BE2C (cell line): ENCODE data around the gene C2CD5.
"Not testable (repeated sequence)": the region's sequence is repeated elsewhere in the genome, so short reads cannot be mapped to it uniquely, and the experiment has no call there.

Source experiments
- DNase-seq: peaks from one replicate; pipeline ENCODE4 v3.0.0-alpha.2; 2020
- H3K27me3 ChIP-seq: fragments of 250-450 bp; sonication (Bioruptor Pico); 2 replicates; pipeline ENCODE4 v1.5.1; 2020; ENCODE audit warnings: mild to moderate bottlenecking
- H3K36me3 ChIP-seq: fragments of 250-450 bp; sonication (Bioruptor Pico); 2 replicates; pipeline ENCODE4 v1.5.1; 2020; ENCODE audit warnings: mild to moderate bottlenecking
- H3K4me1 ChIP-seq: fragments of 250-450 bp; sonication (Bioruptor Pico); 2 replicates; pipeline ENCODE4 v1.5.1; 2020
- H3K4me3 ChIP-seq: 2 replicates; pipeline ENCODE4 v1.5.1; 2011; ENCODE audit warnings: low read depth, low read length
- H3K9me3 ChIP-seq: fragments of 250-450 bp; sonication (Bioruptor Pico); 2 replicates; pipeline ENCODE4 v1.5.1; 2020
- CTCF ChIP-seq: IDR thresholded peaks from 2 replicates; pipeline ENCODE4 v1.5.1; 2012; ENCODE audit warnings: mild to moderate bottlenecking, low read depth, low read length

C2CD5 gene

GRCh38 chr12:22491034-22491433 lies 53.3 kb downstream of the C2CD5 start:
- DNase-seq = no peak
- peaks cover 2% of the 10 kb centered on the region; the same call in 1 of the 2 replicates for H3K36me3 ChIP-seq
- TF ChIP-seq CTCF = no peak
- no peaks in the 10 kb centered on the region for H3K9me3 ChIP-seq
- H3K4me1 ChIP-seq = no peaks in the 10 kb centered on the region
- H3K27me3 ChIP-seq = no peaks in the 10 kb centered on the region
- H3K4me3 ChIP-seq = no peak overlapping the region

- no peaks in the 10 kb centered on the region for H3K4me1 ChIP-seq
- no peak overlapping the region for H3K4me3 ChIP-seq
- H3K9me3 ChIP-seq = no peaks in the 10 kb centered on the region
- H3K27me3 ChIP-seq = no peaks in the 10 kb centered on the region
- no peak for DNase-seq
- peaks cover 2% of the 10 kb centered on the region; the same call in 1 of the 2 replicates for H3K36me3 ChIP-seq
- TF ChIP-seq CTCF = no peak
These were observed 55.9 kb downstream of the C2CD5 start for GRCh38 chr12:22488478-22488877.

GRCh38 chr12:22487683-22488082 lies 56.7 kb downstream of the C2CD5 start:
- H3K27me3 ChIP-seq, H3K36me3 ChIP-seq, H3K9me3 ChIP-seq, H3K4me3 ChIP-seq, H3K4me1 ChIP-seq, DNase-seq: not testable (repeated sequence)

- H3K27me3 ChIP-seq = no peaks in the 10 kb centered on the region
- TF ChIP-seq CTCF = no peak
- peaks cover 7% of the 10 kb centered on the region for H3K36me3 ChIP-seq
- no peaks in the 10 kb centered on the region for H3K4me1 ChIP-seq
- DNase-seq = no peak
- no peak overlapping the region for H3K4me3 ChIP-seq
- no peaks in the 10 kb centered on the region for H3K9me3 ChIP-seq
These were observed 62.7 kb downstream of the C2CD5 start for GRCh38 chr12:22481547-22482104.

GRCh38 chr12:22480814-22481213 lies 63.5 kb downstream of the C2CD5 start:
- H3K4me3 ChIP-seq, DNase-seq, H3K36me3 ChIP-seq, H3K9me3 ChIP-seq, H3K27me3 ChIP-seq, H3K4me1 ChIP-seq: not testable (repeated sequence)

- no peak for TF ChIP-seq CTCF
- Histone ChIP-seq H3K9me3 (no peaks in the 10 kb centered on the region), H3K4me3 (no peak overlapping the region), H3K4me1 (no peaks in the 10 kb centered on the region), H3K27me3 (no peaks in the 10 kb centered on the region), H3K36me3 (peaks cover 7% of the 10 kb centered on the region)
- no peak for DNase-seq
These were observed 64.3 kb downstream of the C2CD5 start for GRCh38 chr12:22480016-22480415.

GRCh38 chr12:22477894-22478287 lies 66.5 kb downstream of the C2CD5 start:
- DNase-seq = no peak
- Histone ChIP-seq H3K36me3 (peaks cover 7% of the 10 kb centered on the region), H3K4me3 (no peak overlapping the region), H3K27me3 (no peaks in the 10 kb centered on the region), H3K9me3 (no peaks in the 10 kb centered on the region), H3K4me1 (no peaks in the 10 kb centered on the region)
- TF ChIP-seq CTCF = no peak
